GM23248 (cell line): Measurements from ENCODE around the gene RHOBTB1.

ENCODE experiments used
- EZH2 ChIP-seq: fragments of 200-600 bp; sonication (generic); IDR thresholded peaks from 2 replicates; pipeline ENCODE4 v1.6.1; 2018; ENCODE audit warnings: antibody characterized with exemption, mild to moderate bottlenecking; ENCODE audit not compliant: insufficient read depth, poor library complexity, severe bottlenecking
- EZH2phosphoT487 ChIP-seq: fragments of 200-600 bp; sonication (generic); IDR thresholded peaks from 2 replicates; pipeline ENCODE4 v1.6.1; 2018; ENCODE audit warnings: antibody characterized with exemption, moderate library complexity, mild to moderate bottlenecking, low read depth; ENCODE audit not compliant: insufficient read depth

DNA sequence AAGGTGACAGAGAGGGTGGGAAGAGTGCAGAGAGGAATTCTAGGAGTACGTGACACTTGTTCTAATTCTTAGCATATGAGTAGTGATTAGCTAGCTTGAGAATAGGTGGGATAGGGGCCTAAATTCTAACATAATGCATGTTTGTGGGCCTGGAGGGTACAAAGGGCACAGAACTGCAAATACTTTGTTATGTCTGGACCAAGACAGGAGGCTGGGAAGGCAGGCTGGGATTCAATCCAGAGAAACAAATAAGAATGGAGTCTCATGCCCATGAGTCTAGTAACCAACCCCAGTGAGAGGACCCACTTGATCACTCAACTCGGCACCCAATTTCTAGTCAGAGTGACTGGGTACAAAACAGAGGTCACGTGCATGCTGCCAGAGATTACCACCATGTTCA lies 40.9 kb downstream of the RHOBTB1 start:
- TF ChIP-seq EZH2 (no peak), EZH2phosphoT487 (no peak)
